Peyer's patch (tissue), 4 donors: Measurements from ENCODE around the gene PRKCI. TPM values are rescaled to one million over a fixed set of nuclear protein-coding genes. Genes with fewer than 3 reads are reported as not detected.

Experiments
- DNase-seq, 3 donors: peaks; one replicate each; pipeline ENCODE4 v3.0.0-alpha.2; 2017 to 2019
- H3K27ac ChIP-seq, 4 donors: fragments of 200-600 bp; sonication (generic); one replicate each; pipeline ENCODE4 v1.5.1; 2016 to 2019
- H3K27me3 ChIP-seq, 2 donors: fragments of 200-600 bp; sonication (generic); one replicate each; pipeline ENCODE4 v1.5.1; 2019
- H3K36me3 ChIP-seq, 3 donors: fragments of 200-600 bp; sonication (generic); one replicate each; pipeline ENCODE4 v1.5.1; 2016 to 2019
- H3K4me1 ChIP-seq, 4 donors: fragments of 200-600 bp; sonication (generic); one replicate each; pipeline ENCODE4 v1.5.1; 2016 to 2019
- H3K4me3 ChIP-seq, 4 donors: fragments of 200-600 bp; sonication (generic); 1 replicate in 3 of 4; 2 replicates in 1 of 4; pipeline ENCODE4 v1.5.1; 2016 to 2019; ENCODE audit warnings: mild to moderate bottlenecking in 1 of 4
- H3K9me3 ChIP-seq, 4 donors: fragments of 200-600 bp; sonication (generic); one replicate each; pipeline ENCODE4 v1.5.1; 2016 to 2019; ENCODE audit warnings: mild to moderate bottlenecking in 1 of 4
- POLR2A ChIP-seq, 2 donors: fragments of 450-650 bp; IDR thresholded peaks; one replicate each; pipeline ENCODE4 v1.5.1; 2017; ENCODE audit warnings: antibody characterized with exemption in 2 of 2, mild to moderate bottlenecking in 2 of 2, moderate library complexity in 2 of 2
- total RNA-seq, 4 donors: library from RNA; depleted of rRNA; stranded (reverse); fragments of >200 nt; gene quantifications; one replicate each; pipeline ENCODE4 v1.1.0, GENCODE V29; 2016
- TF ChIP-seq, protein P1 (sequence below), 6 experiments: fragments of 450-650 bp in 4 of 6; fragments of 200-600 bp in 2 of 6; sonication (generic) in 1 of 6; IDR thresholded peaks; one replicate each; pipeline ENCODE4 v1.5.1; 2017 to 2019; ENCODE audit warnings: antibody characterized with exemption in 6 of 6, mild to moderate bottlenecking in 3 of 6, moderate library complexity in 1 of 6

PRKCI gene
- total RNA-seq, 4 donors from 2014 or later = 22.1 to 50.3 (median 43.5) TPM

- Histone ChIP-seq H3K27me3 (no peaks in the 10 kb centered on the region), H3K27ac (no peak overlapping the region), H3K36me3 (no peaks in the 10 kb centered on the region), H3K9me3 (no peaks in the 10 kb centered on the region), H3K4me3 (no peak overlapping the region), H3K4me1 (no peaks in the 10 kb centered on the region)
- TF ChIP-seq, protein P1, sequence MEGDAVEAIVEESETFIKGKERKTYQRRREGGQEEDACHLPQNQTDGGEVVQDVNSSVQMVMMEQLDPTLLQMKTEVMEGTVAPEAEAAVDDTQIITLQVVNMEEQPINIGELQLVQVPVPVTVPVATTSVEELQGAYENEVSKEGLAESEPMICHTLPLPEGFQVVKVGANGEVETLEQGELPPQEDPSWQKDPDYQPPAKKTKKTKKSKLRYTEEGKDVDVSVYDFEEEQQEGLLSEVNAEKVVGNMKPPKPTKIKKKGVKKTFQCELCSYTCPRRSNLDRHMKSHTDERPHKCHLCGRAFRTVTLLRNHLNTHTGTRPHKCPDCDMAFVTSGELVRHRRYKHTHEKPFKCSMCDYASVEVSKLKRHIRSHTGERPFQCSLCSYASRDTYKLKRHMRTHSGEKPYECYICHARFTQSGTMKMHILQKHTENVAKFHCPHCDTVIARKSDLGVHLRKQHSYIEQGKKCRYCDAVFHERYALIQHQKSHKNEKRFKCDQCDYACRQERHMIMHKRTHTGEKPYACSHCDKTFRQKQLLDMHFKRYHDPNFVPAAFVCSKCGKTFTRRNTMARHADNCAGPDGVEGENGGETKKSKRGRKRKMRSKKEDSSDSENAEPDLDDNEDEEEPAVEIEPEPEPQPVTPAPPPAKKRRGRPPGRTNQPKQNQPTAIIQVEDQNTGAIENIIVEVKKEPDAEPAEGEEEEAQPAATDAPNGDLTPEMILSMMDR (IDR thresholded peaks at IDR 0.05) = no peak
- no peak for TF ChIP-seq POLR2A (IDR thresholded peaks at IDR 0.05)
- no peak for DNase-seq
These were observed 14.5 kb upstream of the PRKCI start for GRCh38 chr3:170207717-170208116.

GRCh38 chr3:170211668-170212067 is 10.6 kb upstream of the PRKCI start:
- no peaks in the 10 kb centered on the region for H3K4me1 ChIP-seq
- DNase-seq = no peak
- no peaks in the 10 kb centered on the region for H3K27me3 ChIP-seq
- H3K4me3 ChIP-seq = no peak overlapping the region
- H3K36me3 ChIP-seq = no peaks in the 10 kb centered on the region
- no peak for TF ChIP-seq POLR2A (IDR thresholded peaks at IDR 0.05)
- TF ChIP-seq, protein P1 (IDR thresholded peaks at IDR 0.05) = no peak
- H3K9me3 ChIP-seq = no peaks in the 10 kb centered on the region
- no peak overlapping the region for H3K27ac ChIP-seq

DNA sequence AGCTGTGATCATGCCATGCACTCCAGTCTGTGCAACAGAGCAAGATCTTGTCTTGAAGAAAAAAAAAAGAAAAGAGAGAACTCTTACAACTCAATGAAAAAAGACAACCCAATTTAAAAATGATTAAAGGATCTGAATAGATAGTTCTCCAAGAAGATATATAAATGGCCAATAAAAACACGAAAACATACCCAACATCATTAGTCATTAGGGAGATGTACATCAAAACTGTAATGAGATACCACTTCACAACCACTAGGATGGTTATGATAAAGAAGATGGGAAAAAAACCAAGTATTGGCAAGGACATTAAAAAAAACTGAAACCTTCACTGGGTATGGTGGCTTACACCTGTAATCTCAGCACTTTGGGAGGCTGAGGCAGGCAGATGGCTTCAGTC is 2.4 kb upstream of the PRKCI start:
- no peak for TF ChIP-seq POLR2A (IDR thresholded peaks at IDR 0.05)
- TF ChIP-seq, protein P1 (IDR thresholded peaks at IDR 0.05) = no peak
- Histone ChIP-seq H3K4me3 (no peak overlapping the region), H3K27ac (no peak overlapping the region), H3K9me3 (no peaks in the 10 kb centered on the region), H3K27me3 (no peaks in the 10 kb centered on the region), H3K36me3 (no peaks in the 10 kb centered on the region), H3K4me1 (peaks cover 0 to 14% (median 0%) of the 10 kb centered on the region in 4 donors)
- no peak for DNase-seq

DNA sequence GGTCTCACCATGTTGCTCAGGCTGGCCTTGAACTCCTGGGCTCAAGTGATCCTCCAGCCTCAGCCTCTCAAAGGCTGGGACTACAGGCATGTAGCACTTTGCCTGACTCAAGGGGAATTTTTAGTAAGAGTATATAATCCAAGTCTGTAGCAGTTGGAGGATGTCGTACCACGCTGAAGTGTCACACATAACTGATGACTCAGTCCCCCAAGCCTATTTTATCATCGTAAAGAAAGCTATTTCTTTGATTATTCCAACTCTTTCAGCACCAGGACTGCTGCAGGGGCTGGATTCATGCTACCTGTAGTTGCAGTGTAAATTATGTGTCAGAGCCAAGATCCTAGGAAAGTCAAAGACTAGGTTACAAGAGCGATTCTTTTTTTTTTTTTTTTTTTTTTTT is 1.4 kb upstream of the PRKCI start:
- Histone ChIP-seq H3K4me3 (no peak overlapping the region), H3K27me3 (no peaks in the 10 kb centered on the region), H3K9me3 (no peaks in the 10 kb centered on the region), H3K36me3 (no peaks in the 10 kb centered on the region), H3K27ac (no peak overlapping the region), H3K4me1 (peaks cover 0 to 14% (median 0%) of the 10 kb centered on the region in 4 donors)
- TF ChIP-seq POLR2A (IDR thresholded peaks at IDR 0.05) = no peak
- TF ChIP-seq, protein P1 (IDR thresholded peaks at IDR 0.05) = no peak
- DNase-seq = no peak

DNA sequence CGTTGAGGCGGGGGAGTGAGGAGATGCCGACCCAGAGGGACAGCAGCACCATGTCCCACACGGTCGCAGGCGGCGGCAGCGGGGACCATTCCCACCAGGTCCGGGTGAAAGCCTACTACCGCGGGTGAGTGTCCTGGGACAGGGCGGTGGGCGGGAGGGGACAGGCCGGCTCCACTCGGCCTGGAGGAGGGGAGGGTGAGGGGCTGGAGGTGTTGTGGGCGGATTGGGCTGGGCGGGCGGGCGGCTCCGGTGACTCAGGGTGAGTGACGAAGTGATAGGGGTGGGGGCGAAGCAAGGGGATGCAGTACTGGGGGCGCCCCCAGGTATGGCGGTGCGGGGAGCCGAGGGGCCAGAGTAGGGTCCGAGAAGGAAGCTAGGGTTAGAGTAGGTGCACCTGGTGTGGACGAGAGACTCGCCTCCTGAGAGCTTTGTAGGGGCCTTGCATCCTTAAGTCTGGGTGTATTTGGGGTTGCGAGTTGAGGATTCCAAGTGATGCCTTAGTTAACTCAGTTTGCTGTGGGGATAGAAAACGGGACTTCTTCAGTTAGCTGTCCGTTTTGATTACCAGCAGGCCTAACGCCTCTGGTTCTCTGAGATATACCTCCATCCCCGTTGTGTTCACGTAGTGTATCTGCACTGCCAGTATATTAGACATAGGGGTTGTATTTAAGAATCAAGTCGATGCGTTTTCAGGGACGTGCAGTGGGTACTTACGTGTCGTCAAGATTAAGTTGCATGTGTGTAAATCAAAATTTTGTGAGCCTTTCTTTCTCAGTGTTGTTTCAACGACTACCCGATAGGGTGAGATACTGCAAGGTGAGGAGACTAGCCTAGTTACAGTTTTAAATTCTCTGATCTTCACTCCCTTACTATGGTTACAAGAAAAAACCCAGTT is 670 bp downstream of the PRKCI start:
- H3K36me3 ChIP-seq = no peaks in the 10 kb centered on the region

More for the DNA sequence above, 670 bp downstream of the PRKCI start:
- peak overlapping the region; percentile 60 to 100 (median 93) for H3K4me3 ChIP-seq
- no peaks in the 10 kb centered on the region for H3K27me3 ChIP-seq
- TF ChIP-seq, protein P1 (IDR thresholded peaks at IDR 0.05) = peak in 3 of 6 experiments; percentile 29 to 42 (median 30)
- TF ChIP-seq POLR2A (IDR thresholded peaks at IDR 0.05) = no peak
- no peaks in the 10 kb centered on the region for H3K9me3 ChIP-seq
- peak overlapping the region; percentile 76 to 93 (median 84) for H3K27ac ChIP-seq
- peak in 1 of 3 donors; percentile 60 for DNase-seq
- H3K4me1 ChIP-seq = peaks cover 0 to 14% (median 0%) of the 10 kb centered on the region in 4 donors
